ENCODE results near the gene CCSER2.

GRCh38 chr10:84565881-84566582 lies 237.6 kb downstream of the CCSER2 start:
- TF ChIP-seq CTCF (IDR thresholded peaks at IDR 0.05; ENCODE audit: low read depth, low read length) (no peak), POLR2A (IDR thresholded peaks at IDR 0.05; ENCODE audit: extremely low read depth, insufficient read length) (no peak), MYC (IDR thresholded peaks at IDR 0.05; ENCODE audit: low read depth, low read length) (no peak)
- TF ChIP-seq, protein P1, sequence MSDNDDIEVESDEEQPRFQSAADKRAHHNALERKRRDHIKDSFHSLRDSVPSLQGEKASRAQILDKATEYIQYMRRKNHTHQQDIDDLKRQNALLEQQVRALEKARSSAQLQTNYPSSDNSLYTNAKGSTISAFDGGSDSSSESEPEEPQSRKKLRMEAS (IDR thresholded peaks at IDR 0.05; ENCODE audit: low read depth, low read length), result no peak

Data from NB4 (cell line).